Endodermal cell (in vitro differentiated cells): ENCODE measurements around the gene GAS7. TPM values are rescaled to one million over a fixed set of nuclear protein-coding genes. Genes with fewer than 3 reads are reported as not detected.

Experiments used
- DNase-seq: peaks from one replicate; pipeline ENCODE4 v3.0.0-alpha.2; 2017
- H3K27ac ChIP-seq: 2 replicates; pipeline ENCODE4 v1.5.1; 2013; ENCODE audit warnings: mild to moderate bottlenecking, low read depth, low read length, moderate library complexity
- H3K27me3 ChIP-seq: 2 replicates; pipeline ENCODE4 v1.6.1; 2013; ENCODE audit warnings: mild to moderate bottlenecking, low read length, moderate library complexity; ENCODE audit not compliant: insufficient read depth, control insufficient read depth, poor library complexity, severe bottlenecking
- H3K36me3 ChIP-seq: 2 replicates; pipeline ENCODE4 v1.7.0; 2013; ENCODE audit warnings: mild to moderate bottlenecking, low read length, moderate library complexity; ENCODE audit not compliant: control insufficient read depth, insufficient read depth
- H3K4me1 ChIP-seq: one replicate; pipeline ENCODE4 v1.7.0; 2013; ENCODE audit warnings: low read length; ENCODE audit not compliant: control insufficient read depth, insufficient read depth
- H3K4me3 ChIP-seq: 2 replicates; pipeline ENCODE4 v1.5.1; 2013; ENCODE audit warnings: mild to moderate bottlenecking, low read length, moderate library complexity
- H3K9ac ChIP-seq: 2 replicates; pipeline ENCODE4 v1.6.1; 2013; ENCODE audit warnings: mild to moderate bottlenecking, low read length, moderate library complexity; ENCODE audit not compliant: poor library complexity, severe bottlenecking; ENCODE audit errors: extremely low read depth
- H3K9me3 ChIP-seq: 2 replicates; pipeline ENCODE4 v1.6.1; 2013; ENCODE audit warnings: mild to moderate bottlenecking, low read length, moderate library complexity; ENCODE audit not compliant: control insufficient read depth
- H3K27ac Mint-ChIP-seq: 2 replicates; pipeline ENCODE4 v1.8.0; 2020; ENCODE audit warnings: mixed read lengths
- H3K27me3 Mint-ChIP-seq: 2 replicates; pipeline ENCODE4 v1.8.0; 2021; ENCODE audit warnings: mild to moderate bottlenecking, mixed read lengths; ENCODE audit not compliant: insufficient read depth
- H3K36me3 Mint-ChIP-seq: 2 replicates; pipeline ENCODE4 v1.8.0; 2020; ENCODE audit warnings: low read depth, mixed read lengths
- H3K4me1 Mint-ChIP-seq: 2 replicates; pipeline ENCODE4 v1.8.0; 2020; ENCODE audit warnings: mixed read lengths
- H3K4me3 Mint-ChIP-seq: 2 replicates; pipeline ENCODE4 v1.8.0; 2020; ENCODE audit warnings: mild to moderate bottlenecking, moderate library complexity, mixed read lengths
- H3K9me3 Mint-ChIP-seq: 2 replicates; pipeline ENCODE4 v1.8.0; 2020; ENCODE audit warnings: mild to moderate bottlenecking, mixed read lengths
- WGBS, 2 experiments: methylation state at CpG; one replicate each; pipeline versions ENCODE4 v1.1.5 to v1.1.7; 2013; ENCODE audit warnings: missing lambda C conversion rate in 2 of 2, mixed read lengths in 1 of 2; ENCODE audit not compliant: insufficient coverage in 1 of 2, insufficient read length in 1 of 2; 5-methylcytosine and 5-hydroxymethylcytosine counted together
- total RNA-seq, 2 donors: library from RNA; stranded (reverse); fragmentation: NEBNext Ultra II Directional in 1 of 2; extraction: Animal tissue kit (Norgen Biotek cat#: 25700) in 1 of 2; gene quantifications; 2 replicates in 1 of 2; 3 replicates in 1 of 2; pipeline ENCODE4 v1.2.1, GENCODE V29; 2021
- TF ChIP-seq, protein P1 (sequence below): fragments of 200-600 bp; sonication (generic); conservative IDR thresholded peaks from 2 replicates; pipeline ENCODE4 v1.5.0; 2021; ENCODE audit warnings: antibody characterized with exemption, mild to moderate bottlenecking

The GAS7 gene
- total RNA-seq, 2 donors from 2014 or later: 8.6 to 14.7 TPM

DNA sequence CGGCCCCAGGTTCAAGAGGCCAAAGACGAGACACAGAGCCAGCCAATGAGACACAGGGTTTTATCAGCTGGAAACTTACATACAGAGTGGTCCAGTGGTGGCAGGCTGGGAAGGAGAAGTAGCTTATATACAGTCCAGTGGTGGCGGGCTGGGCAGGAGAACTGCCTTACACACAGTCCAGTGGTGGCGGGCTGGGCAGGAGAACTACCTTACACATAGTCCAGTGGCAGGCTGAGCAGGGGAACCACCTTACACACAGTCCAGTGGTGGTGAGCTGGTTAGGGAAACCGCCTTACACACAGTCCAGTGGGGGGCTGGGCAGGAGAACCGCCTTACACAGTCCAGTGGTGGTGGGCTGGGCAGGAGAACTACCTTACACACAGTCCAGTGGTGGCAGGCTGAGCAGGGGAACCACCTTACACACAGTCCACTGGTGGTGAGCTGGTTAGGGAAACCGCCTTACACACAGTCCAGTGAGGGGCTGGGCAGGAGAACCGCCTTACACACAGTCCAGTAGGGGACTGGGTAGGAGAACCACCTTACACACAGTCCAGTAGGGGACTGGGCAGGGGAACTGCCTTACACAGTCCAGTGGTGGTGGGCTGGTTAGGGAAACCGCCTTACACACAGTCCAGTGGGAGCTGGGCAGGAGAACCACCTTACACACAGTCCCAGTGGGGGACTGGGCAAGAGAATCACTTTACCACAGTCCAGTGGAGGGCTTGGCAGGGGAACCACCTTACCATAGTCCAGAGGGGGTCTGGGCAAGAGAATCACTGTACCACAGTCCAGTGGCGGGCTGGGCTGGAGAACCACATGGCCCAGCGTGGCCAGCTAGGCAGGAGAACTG lies 90.9 kb downstream of the GAS7 start:
- no peak overlapping the region for H3K4me3 ChIP-seq
- no peaks in the 10 kb centered on the region for H3K4me1 ChIP-seq
- DNase-seq: no peak
- H3K9ac ChIP-seq: no peak overlapping the region
- H3K4me3 Mint-ChIP-seq: no peak overlapping the region
- 86 to 98% methylated on average over 6 to 11 of the region's 11 CpGs for WGBS, 2 experiments
- no peaks in the 10 kb centered on the region for H3K36me3 Mint-ChIP-seq
- no peak overlapping the region for H3K27ac Mint-ChIP-seq
- no peaks in the 10 kb centered on the region for H3K27me3 ChIP-seq
- TF ChIP-seq, protein P1, sequence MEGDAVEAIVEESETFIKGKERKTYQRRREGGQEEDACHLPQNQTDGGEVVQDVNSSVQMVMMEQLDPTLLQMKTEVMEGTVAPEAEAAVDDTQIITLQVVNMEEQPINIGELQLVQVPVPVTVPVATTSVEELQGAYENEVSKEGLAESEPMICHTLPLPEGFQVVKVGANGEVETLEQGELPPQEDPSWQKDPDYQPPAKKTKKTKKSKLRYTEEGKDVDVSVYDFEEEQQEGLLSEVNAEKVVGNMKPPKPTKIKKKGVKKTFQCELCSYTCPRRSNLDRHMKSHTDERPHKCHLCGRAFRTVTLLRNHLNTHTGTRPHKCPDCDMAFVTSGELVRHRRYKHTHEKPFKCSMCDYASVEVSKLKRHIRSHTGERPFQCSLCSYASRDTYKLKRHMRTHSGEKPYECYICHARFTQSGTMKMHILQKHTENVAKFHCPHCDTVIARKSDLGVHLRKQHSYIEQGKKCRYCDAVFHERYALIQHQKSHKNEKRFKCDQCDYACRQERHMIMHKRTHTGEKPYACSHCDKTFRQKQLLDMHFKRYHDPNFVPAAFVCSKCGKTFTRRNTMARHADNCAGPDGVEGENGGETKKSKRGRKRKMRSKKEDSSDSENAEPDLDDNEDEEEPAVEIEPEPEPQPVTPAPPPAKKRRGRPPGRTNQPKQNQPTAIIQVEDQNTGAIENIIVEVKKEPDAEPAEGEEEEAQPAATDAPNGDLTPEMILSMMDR: no peak
- H3K36me3 ChIP-seq: no peaks in the 10 kb centered on the region
- H3K9me3 ChIP-seq: no peaks in the 10 kb centered on the region
- no peaks in the 10 kb centered on the region for H3K27me3 Mint-ChIP-seq
- H3K4me1 Mint-ChIP-seq: peaks cover 6% of the 10 kb centered on the region
- H3K9me3 Mint-ChIP-seq: no peaks in the 10 kb centered on the region
- no peak overlapping the region for H3K27ac ChIP-seq

DNA sequence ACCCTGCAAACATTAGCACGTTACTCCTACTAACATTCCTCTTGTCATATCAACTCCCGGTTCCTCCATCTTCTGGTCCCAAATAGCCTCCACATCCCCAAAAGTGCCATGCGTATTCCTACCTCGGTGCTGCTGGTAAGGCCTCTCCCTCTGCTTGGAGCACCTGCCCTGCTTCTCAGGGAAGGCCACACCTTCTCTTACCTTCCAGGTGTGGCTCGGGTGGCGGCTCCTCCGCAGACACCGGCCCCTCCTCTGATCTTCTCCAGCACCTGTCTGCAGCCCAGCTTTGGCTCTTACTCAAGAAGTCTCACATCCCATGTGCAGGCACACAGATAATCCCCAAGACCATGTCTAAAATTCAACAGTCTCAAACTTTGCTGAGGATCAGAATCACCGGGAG lies 92.3 kb downstream of the GAS7 start:
- Mint-ChIP-seq H3K4me3 (no peak overlapping the region), H3K36me3 (no peaks in the 10 kb centered on the region), H3K9me3 (no peaks in the 10 kb centered on the region), H3K27ac (no peak overlapping the region), H3K27me3 (no peaks in the 10 kb centered on the region), H3K4me1 (peaks cover 6% of the 10 kb centered on the region)
- TF ChIP-seq, protein P1: no peak
- Histone ChIP-seq H3K9ac (no peak overlapping the region), H3K4me1 (no peaks in the 10 kb centered on the region), H3K36me3 (no peaks in the 10 kb centered on the region), H3K4me3 (no peak overlapping the region), H3K27ac (no peak overlapping the region), H3K27me3 (no peaks in the 10 kb centered on the region), H3K9me3 (no peaks in the 10 kb centered on the region)
- DNase-seq: no peak
- WGBS, 2 experiments: 91 to 96% methylated on average over 8 to 9 of the region's 9 CpGs

DNA sequence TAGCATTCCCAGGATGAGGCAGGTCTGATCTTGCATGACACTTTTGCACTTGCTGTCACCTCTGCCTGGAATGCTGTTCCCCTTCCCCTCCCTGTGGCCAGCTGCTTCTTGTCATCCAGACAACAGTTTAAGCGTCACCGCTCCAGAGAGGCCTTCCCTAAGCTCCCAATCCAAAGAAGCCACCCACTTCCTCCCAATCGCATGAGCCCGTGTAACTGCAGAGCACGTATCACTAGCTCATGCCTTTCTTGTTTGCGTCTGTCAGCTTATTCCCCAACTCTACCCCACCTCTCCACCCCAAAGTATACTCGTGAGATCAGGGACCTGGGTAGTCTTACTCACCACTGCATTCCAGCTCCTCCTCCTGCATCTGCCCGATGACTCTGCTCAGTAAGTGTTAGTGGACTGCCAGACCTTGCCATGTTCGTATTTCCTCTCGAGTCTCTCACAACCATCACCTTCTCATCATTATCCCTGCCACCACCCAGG lies 92.8 kb downstream of the GAS7 start:
- H3K9me3 ChIP-seq: no peaks in the 10 kb centered on the region
- H3K27me3 Mint-ChIP-seq: no peaks in the 10 kb centered on the region
- no peak overlapping the region for H3K9ac ChIP-seq
- 86 to 91% methylated on average over 9 to 10 of the region's 10 CpGs for WGBS, 2 experiments
- no peaks in the 10 kb centered on the region for H3K27me3 ChIP-seq
- H3K4me1 Mint-ChIP-seq: peaks cover 6% of the 10 kb centered on the region
- no peak overlapping the region for H3K4me3 ChIP-seq
- H3K4me3 Mint-ChIP-seq: no peak overlapping the region
- peak; percentile 66 for DNase-seq
- no peaks in the 10 kb centered on the region for H3K4me1 ChIP-seq
- H3K9me3 Mint-ChIP-seq: no peaks in the 10 kb centered on the region
- no peak overlapping the region for H3K27ac ChIP-seq
- H3K36me3 ChIP-seq: no peaks in the 10 kb centered on the region
- H3K36me3 Mint-ChIP-seq: no peaks in the 10 kb centered on the region
- TF ChIP-seq, protein P1: no peak
- no peak overlapping the region for H3K27ac Mint-ChIP-seq
